ENCODE results near the gene NDC80.

- TF ChIP-seq POLR2A (IDR thresholded peaks at IDR 0.05; ENCODE audit: low read length) (no peak), GATA1 (IDR thresholded peaks at IDR 0.05; ENCODE audit: low read depth, low read length) (no peak)
Observed at GRCh38 chr18:2606335-2606734, 35.0 kb downstream of the NDC80 start.

Data from erythroblast (primary cell).